Right lobe of liver (tissue), 6 donors: ENCODE data around the gene RNF182. TPM values are rescaled to one million over a fixed set of nuclear protein-coding genes. Genes with fewer than 3 reads are reported as not detected.

Experiments used
- ATAC-seq, 4 donors: fragments of 200-7000 bp; cut with Tn5 transposase; one replicate each; pipeline ENCODE4 v1.9.1; 2020; ENCODE audit warnings: mild to moderate bottlenecking in 4 of 4, moderate library complexity in 4 of 4
- DNase-seq, 3 donors: peaks; one replicate each; pipeline ENCODE4 v3.0.0-alpha.2; 2020
- H3K27ac ChIP-seq, 3 donors: fragments of 200-600 bp; one replicate each; pipeline ENCODE4 v1.8.0; 2022
- H3K27me3 ChIP-seq, 2 donors: fragments of 200-600 bp; one replicate each; pipeline ENCODE4 v1.8.0; 2022
- H3K36me3 ChIP-seq, 4 donors: fragments of 200-600 bp; sonication (generic) in 1 of 4; one replicate each; pipeline versions ENCODE4 v1.5.1 to v1.8.0; 2017 to 2022; ENCODE audit warnings: control low read depth in 1 of 4
- H3K4me1 ChIP-seq, 4 donors: fragments of 200-600 bp; sonication (generic) in 1 of 4; one replicate each; pipeline versions ENCODE4 v1.5.1 to v1.8.0; 2017 to 2022; ENCODE audit warnings: control low read depth in 1 of 4
- H3K4me3 ChIP-seq, 3 donors: fragments of 200-600 bp; one replicate each; pipeline ENCODE4 v1.8.0; 2022
- H3K9me3 ChIP-seq, 4 donors: fragments of 200-600 bp; sonication (generic) in 1 of 4; one replicate each; pipeline versions ENCODE4 v1.5.1 to v1.8.0; 2017 to 2022; ENCODE audit warnings: control low read depth in 1 of 4
- POLR2A ChIP-seq: fragments of 450-650 bp; IDR thresholded peaks from one replicate; pipeline ENCODE4 v1.6.1; 2017; ENCODE audit warnings: antibody characterized with exemption, mild to moderate bottlenecking
- WGBS: methylation state at CpG from one replicate; pipeline ENCODE4 v1.1.6; 2018; ENCODE audit warnings: low coverage, low lambda C conversion rate; ENCODE audit not compliant: insufficient coverage; ENCODE audit errors: missing lambda C conversion rate; 5-methylcytosine and 5-hydroxymethylcytosine counted together
- intact Hi-C, 2 donors: fragments of 100-400 bp; cut with DNase I; formaldehyde crosslinking; loops; one replicate each; pipeline versions ENCODE4 v1.11.2 to v1.14.1; 2022
- total RNA-seq, 6 experiments: library from RNA; depleted of rRNA in 2 of 6; stranded (reverse); fragments of >200 nt in 2 of 6; fragmentation: NEBNext Ultra II Directional in 3 of 6; extraction: Animal tissue kit (Norgen Biotek cat#: 25700) in 3 of 6; gene quantifications; one replicate each; pipeline versions ENCODE4 v1.1.0 to v1.2.4, GENCODE V29; 2016 to 2023
- TF ChIP-seq, protein P1 (sequence below), 4 donors: fragments of 200-600 bp in 3 of 4; fragments of 450-650 bp in 1 of 4; IDR thresholded peaks; one replicate each; pipeline versions ENCODE4 v1.5.1 to v1.8.0; 2016 to 2022; ENCODE audit warnings: antibody characterized with exemption in 4 of 4, mild to moderate bottlenecking in 2 of 4
- donor health status: DM: no; HTN: yes; CAD: no.
- donor health status: DM: no; HTN: no; CAD: no.
- donor health status: DM: no; HTN: no; CAD: no.
- donor health status: DM: no; HTN: yes; CAD: no.
- donor health status: DM: no; HTN: yes; CAD: no.

Gene RNF182
- total RNA-seq, 6 experiments from 2014 or later, result not detected

GRCh38 chr6:14022673-14023072 is 97.9 kb downstream of the RNF182 start:
- 63% methylated on average over 3 of the region's 5 CpGs for WGBS
- TF ChIP-seq, protein P1, sequence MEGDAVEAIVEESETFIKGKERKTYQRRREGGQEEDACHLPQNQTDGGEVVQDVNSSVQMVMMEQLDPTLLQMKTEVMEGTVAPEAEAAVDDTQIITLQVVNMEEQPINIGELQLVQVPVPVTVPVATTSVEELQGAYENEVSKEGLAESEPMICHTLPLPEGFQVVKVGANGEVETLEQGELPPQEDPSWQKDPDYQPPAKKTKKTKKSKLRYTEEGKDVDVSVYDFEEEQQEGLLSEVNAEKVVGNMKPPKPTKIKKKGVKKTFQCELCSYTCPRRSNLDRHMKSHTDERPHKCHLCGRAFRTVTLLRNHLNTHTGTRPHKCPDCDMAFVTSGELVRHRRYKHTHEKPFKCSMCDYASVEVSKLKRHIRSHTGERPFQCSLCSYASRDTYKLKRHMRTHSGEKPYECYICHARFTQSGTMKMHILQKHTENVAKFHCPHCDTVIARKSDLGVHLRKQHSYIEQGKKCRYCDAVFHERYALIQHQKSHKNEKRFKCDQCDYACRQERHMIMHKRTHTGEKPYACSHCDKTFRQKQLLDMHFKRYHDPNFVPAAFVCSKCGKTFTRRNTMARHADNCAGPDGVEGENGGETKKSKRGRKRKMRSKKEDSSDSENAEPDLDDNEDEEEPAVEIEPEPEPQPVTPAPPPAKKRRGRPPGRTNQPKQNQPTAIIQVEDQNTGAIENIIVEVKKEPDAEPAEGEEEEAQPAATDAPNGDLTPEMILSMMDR (IDR thresholded peaks at IDR 0.05), result no peak
- TF ChIP-seq POLR2A, result no peak
- Histone ChIP-seq H3K4me3 (no peak overlapping the region), H3K36me3 (no peaks in the 10 kb centered on the region), H3K4me1 (no peaks in the 10 kb centered on the region), H3K27ac (no peak overlapping the region), H3K9me3 (no peaks in the 10 kb centered on the region), H3K27me3 (no peaks in the 10 kb centered on the region)
- intact Hi-C loops, result no loop called here
- no peak for ATAC-seq
- no peak for DNase-seq

GRCh38 chr6:14023855-14024254 is 99.1 kb downstream of the RNF182 start:
- ATAC-seq, result no peak
- no peak for DNase-seq
- no peaks in the 10 kb centered on the region for H3K36me3 ChIP-seq
- H3K27ac ChIP-seq, result no peak overlapping the region
- H3K9me3 ChIP-seq, result no peaks in the 10 kb centered on the region
- no peaks in the 10 kb centered on the region for H3K27me3 ChIP-seq
- no peaks in the 10 kb centered on the region for H3K4me1 ChIP-seq
- intact Hi-C loops, result no loop called here
- no peak for TF ChIP-seq POLR2A
- TF ChIP-seq, protein P1 (IDR thresholded peaks at IDR 0.05), result no peak
- 66% methylated on average over 3 of the region's 3 CpGs for WGBS
- H3K4me3 ChIP-seq, result no peak overlapping the region

- ATAC-seq, result no peak
- TF ChIP-seq, protein P1 (IDR thresholded peaks at IDR 0.05), result no peak
- TF ChIP-seq POLR2A, result no peak
- WGBS, result 62% methylated on average over 8 of the region's 8 CpGs
Observed at GRCh38 chr6:14025160-14025559, 100.4 kb downstream of the RNF182 start.

GRCh38 chr6:14026831-14027539 is 102.2 kb downstream of the RNF182 start:
- Histone ChIP-seq H3K9me3 (no peaks in the 10 kb centered on the region), H3K27ac (no peak overlapping the region), H3K36me3 (no peaks in the 10 kb centered on the region), H3K27me3 (no peaks in the 10 kb centered on the region), H3K4me3 (no peak overlapping the region), H3K4me1 (no peaks in the 10 kb centered on the region)
- WGBS, result 43% methylated on average over 6 of the region's 9 CpGs
- TF ChIP-seq, protein P1 (IDR thresholded peaks at IDR 0.05), result no peak
- no peak for TF ChIP-seq POLR2A
- DNase-seq (no peak), ATAC-seq (no peak)
- intact Hi-C loops, result no loop called here

More at GRCh38 chr6:14025160-14025559, 100.4 kb downstream of the RNF182 start:
- intact Hi-C loops, result no loop called here
- DNase-seq, result no peak
- Histone ChIP-seq H3K4me1 (no peaks in the 10 kb centered on the region), H3K36me3 (no peaks in the 10 kb centered on the region), H3K27ac (no peak overlapping the region), H3K9me3 (no peaks in the 10 kb centered on the region), H3K4me3 (no peak overlapping the region), H3K27me3 (no peaks in the 10 kb centered on the region)
